ENCODE results near the gene HRK.
A peak's percentile ranks its signal among the peaks of the same experiment; 100 is the strongest.
"Not testable (repeated sequence)": the region's sequence is repeated elsewhere in the genome, so short reads cannot be mapped to it uniquely, and the experiment has no call there.

Gene HRK

GRCh38 chr12:116820064-116820656 lies 61.1 kb downstream of the HRK start:
- Histone ChIP-seq H3K36me3 (ENCODE audit: control insufficient read depth, insufficient read depth, low read length) (no peaks in the 10 kb centered on the region), H3K27me3 (ENCODE audit: control insufficient read depth, insufficient read depth, low read length) (no peaks in the 10 kb centered on the region), H3K4me3 (ENCODE audit: low read length) (no peak overlapping the region), H3K4me1 (ENCODE audit: control insufficient read depth, insufficient read depth, low read length) (peaks cover 4% of the 10 kb centered on the region), H3K9ac (ENCODE audit: low read length) (no peak overlapping the region), H3K27ac (ENCODE audit: low read depth, low read length) (no peak overlapping the region)

- Histone ChIP-seq H3K27ac (ENCODE audit: low read depth, low read length) (peak overlapping the region; percentile 96), H3K36me3 (ENCODE audit: control insufficient read depth, insufficient read depth, low read length) (no peaks in the 10 kb centered on the region), H3K9ac (ENCODE audit: low read length) (peak overlapping the region; percentile 94), H3K27me3 (ENCODE audit: control insufficient read depth, insufficient read depth, low read length) (no peaks in the 10 kb centered on the region), H3K4me1 (ENCODE audit: control insufficient read depth, insufficient read depth, low read length) (peaks cover 4% of the 10 kb centered on the region), H3K4me3 (ENCODE audit: low read length) (peak overlapping the region; percentile 92)
Measured at GRCh38 chr12:116818948-116819832, 62.1 kb downstream of the HRK start.

GRCh38 chr12:116818341-116818856 lies 62.8 kb downstream of the HRK start:
- Histone ChIP-seq H3K27ac (ENCODE audit: low read depth, low read length) (peak overlapping the region; percentile 96), H3K4me1 (ENCODE audit: control insufficient read depth, insufficient read depth, low read length) (peaks cover 4% of the 10 kb centered on the region), H3K9ac (ENCODE audit: low read length) (peak overlapping the region; percentile 94), H3K36me3 (ENCODE audit: control insufficient read depth, insufficient read depth, low read length) (no peaks in the 10 kb centered on the region), H3K4me3 (ENCODE audit: low read length) (peak overlapping the region; percentile 92), H3K27me3 (ENCODE audit: control insufficient read depth, insufficient read depth, low read length) (no peaks in the 10 kb centered on the region)

- H3K36me3 ChIP-seq (ENCODE audit: control insufficient read depth, insufficient read depth, low read length); H3K27me3 ChIP-seq (ENCODE audit: control insufficient read depth, insufficient read depth, low read length); H3K4me3 ChIP-seq (ENCODE audit: low read length); H3K4me1 ChIP-seq (ENCODE audit: control insufficient read depth, insufficient read depth, low read length); H3K27ac ChIP-seq (ENCODE audit: low read depth, low read length); H3K9ac ChIP-seq (ENCODE audit: low read length): not testable (repeated sequence)
Measured at GRCh38 chr12:116814766-116815165, 66.5 kb downstream of the HRK start.

GRCh38 chr12:116813271-116814041 lies 67.8 kb downstream of the HRK start:
- Histone ChIP-seq H3K9ac (ENCODE audit: low read length) (no peak overlapping the region), H3K4me1 (ENCODE audit: control insufficient read depth, insufficient read depth, low read length) (peaks cover 3% of the 10 kb centered on the region), H3K27ac (ENCODE audit: low read depth, low read length) (no peak overlapping the region), H3K36me3 (ENCODE audit: control insufficient read depth, insufficient read depth, low read length) (no peaks in the 10 kb centered on the region), H3K27me3 (ENCODE audit: control insufficient read depth, insufficient read depth, low read length) (no peaks in the 10 kb centered on the region), H3K4me3 (ENCODE audit: low read length) (no peak overlapping the region)

GRCh38 chr12:116812238-116812637 lies 69.0 kb downstream of the HRK start:
- H3K4me3 ChIP-seq (ENCODE audit: low read length): no peak overlapping the region
- H3K4me1 ChIP-seq (ENCODE audit: control insufficient read depth, insufficient read depth, low read length): no peaks in the 10 kb centered on the region
- H3K36me3 ChIP-seq (ENCODE audit: control insufficient read depth, insufficient read depth, low read length): no peaks in the 10 kb centered on the region
- H3K27ac ChIP-seq (ENCODE audit: low read depth, low read length): no peak overlapping the region
- H3K9ac ChIP-seq (ENCODE audit: low read length): no peak overlapping the region
- H3K27me3 ChIP-seq (ENCODE audit: control insufficient read depth, insufficient read depth, low read length): no peaks in the 10 kb centered on the region

- Histone ChIP-seq H3K27ac (ENCODE audit: low read depth, low read length) (no peak overlapping the region), H3K9ac (ENCODE audit: low read length) (no peak overlapping the region), H3K4me3 (ENCODE audit: low read length) (no peak overlapping the region), H3K36me3 (ENCODE audit: control insufficient read depth, insufficient read depth, low read length) (no peaks in the 10 kb centered on the region), H3K4me1 (ENCODE audit: control insufficient read depth, insufficient read depth, low read length) (no peaks in the 10 kb centered on the region), H3K27me3 (ENCODE audit: control insufficient read depth, insufficient read depth, low read length) (no peaks in the 10 kb centered on the region)
Measured at GRCh38 chr12:116808113-116809105, 72.8 kb downstream of the HRK start.

GRCh38 chr12:116807546-116807945 lies 73.7 kb downstream of the HRK start:
- Histone ChIP-seq H3K27me3 (ENCODE audit: control insufficient read depth, insufficient read depth, low read length) (no peaks in the 10 kb centered on the region), H3K27ac (ENCODE audit: low read depth, low read length) (no peak overlapping the region), H3K36me3 (ENCODE audit: control insufficient read depth, insufficient read depth, low read length) (no peaks in the 10 kb centered on the region), H3K4me1 (ENCODE audit: control insufficient read depth, insufficient read depth, low read length) (no peaks in the 10 kb centered on the region), H3K9ac (ENCODE audit: low read length) (no peak overlapping the region), H3K4me3 (ENCODE audit: low read length) (no peak overlapping the region)

GRCh38 chr12:116806845-116807440 lies 74.3 kb downstream of the HRK start:
- H3K9ac ChIP-seq (ENCODE audit: low read length): no peak overlapping the region
- no peak overlapping the region for H3K27ac ChIP-seq (ENCODE audit: low read depth, low read length)
- H3K36me3 ChIP-seq (ENCODE audit: control insufficient read depth, insufficient read depth, low read length): no peaks in the 10 kb centered on the region
- H3K4me1 ChIP-seq (ENCODE audit: control insufficient read depth, insufficient read depth, low read length): no peaks in the 10 kb centered on the region
- no peak overlapping the region for H3K4me3 ChIP-seq (ENCODE audit: low read length)
- no peaks in the 10 kb centered on the region for H3K27me3 ChIP-seq (ENCODE audit: control insufficient read depth, insufficient read depth, low read length)

Data from rectal smooth muscle tissue (tissue), 1 donor.